Measurements from ENCODE around the gene MYO7B. TPM values are rescaled to one million over a fixed set of nuclear protein-coding genes. Genes with fewer than 3 reads are reported as not detected.

The MYO7B gene
- total RNA-seq, 1 donor from 2014 or later: 3.0 TPM

- Mint-ChIP-seq H3K9me3 (no peaks in the 10 kb centered on the region), H3K27me3 (peaks cover 47% of the 10 kb centered on the region)
- CTCF ChIA-PET: no interaction called here
Observed at GRCh38 chr2:127669056-127669455, 133.6 kb downstream of the MYO7B start.

GRCh38 chr2:127670055-127670956 lies 134.8 kb downstream of the MYO7B start:
- TF ChIP-seq CTCF (IDR thresholded peaks at IDR 0.05): no peak
- Mint-ChIP-seq H3K9me3 (no peaks in the 10 kb centered on the region), H3K36me3 (ENCODE audit: low read depth) (no peaks in the 10 kb centered on the region), H3K4me3 (no peak overlapping the region), H3K27ac (no peak overlapping the region), H3K4me1 (peaks cover 4% of the 10 kb centered on the region), H3K27me3 (peaks cover 44% of the 10 kb centered on the region)
- ATAC-seq (ENCODE audit: low read depth): no peak
- intact Hi-C loops (cut with micrococcal nuclease): no loop called here
- ChIA-PET CTCF (no interaction called here), POLR2A (interaction anchor here (0.7 kb wide), 1 partner anchor 136 kb away, joined by 3 read pairs; no protein-coding TSS in a partner anchor)
- no peak for DNase-seq

More at GRCh38 chr2:127669056-127669455, 133.6 kb downstream of the MYO7B start:
- no peak for ATAC-seq (ENCODE audit: low read depth)
- no peak overlapping the region for H3K4me3 Mint-ChIP-seq
- H3K36me3 Mint-ChIP-seq (ENCODE audit: low read depth): no peaks in the 10 kb centered on the region
- no peak overlapping the region for H3K27ac Mint-ChIP-seq
- intact Hi-C loops (cut with micrococcal nuclease): no loop called here
- H3K4me1 Mint-ChIP-seq: no peaks in the 10 kb centered on the region
- DNase-seq: no peak
- no peak for TF ChIP-seq CTCF (IDR thresholded peaks at IDR 0.05)
- POLR2A ChIA-PET: no interaction called here

GRCh38 chr2:127670957-127671290 lies 135.4 kb downstream of the MYO7B start:
- Mint-ChIP-seq H3K4me1 (peaks cover 9% of the 10 kb centered on the region), H3K27me3 (peaks cover 45% of the 10 kb centered on the region), H3K9me3 (no peaks in the 10 kb centered on the region), H3K36me3 (ENCODE audit: low read depth) (no peaks in the 10 kb centered on the region), H3K4me3 (no peak overlapping the region), H3K27ac (no peak overlapping the region)
- DNase-seq (no peak), ATAC-seq (ENCODE audit: low read depth) (no peak)
- TF ChIP-seq CTCF (IDR thresholded peaks at IDR 0.05): no peak
- CTCF ChIA-PET: no interaction called here
- POLR2A ChIA-PET: interaction anchor here (0.7 kb wide), 1 partner anchor 135 kb away, joined by 3 read pairs; no protein-coding TSS in a partner anchor
- intact Hi-C loops (cut with micrococcal nuclease): no loop called here

GRCh38 chr2:127671557-127672302 lies 136.2 kb downstream of the MYO7B start:
- Mint-ChIP-seq H3K4me3 (no peak overlapping the region), H3K27me3 (peaks cover 44% of the 10 kb centered on the region), H3K9me3 (no peaks in the 10 kb centered on the region), H3K4me1 (peaks cover 11% of the 10 kb centered on the region), H3K27ac (no peak overlapping the region), H3K36me3 (ENCODE audit: low read depth) (no peaks in the 10 kb centered on the region)
- POLR2A ChIA-PET: no interaction called here
- DNase-seq: no peak
- intact Hi-C loops (cut with micrococcal nuclease): no loop called here
- CTCF ChIA-PET: no interaction called here
- no peak for ATAC-seq (ENCODE audit: low read depth)
- no peak for TF ChIP-seq CTCF (IDR thresholded peaks at IDR 0.05)

Data from activated B cell treated with CpG ODN at 0.5 μM for 24 hours (primary cell).